Smooth muscle cell (in vitro differentiated cells): ENCODE data around the gene SOX30. TPM values are rescaled to one million over a fixed set of nuclear protein-coding genes. Genes with fewer than 3 reads are reported as not detected.

Source experiments
- DNase-seq: peaks from one replicate; lab custom pipeline; 2025; ENCODE audit not compliant: unreplicated experiment; lab: John Stamatoyannopoulos, UW
- H2AFZ ChIP-seq: fragments of 200-600 bp; sonication (generic); 2 replicates; pipeline ENCODE4 v1.6.0; 2016; ENCODE audit warnings: antibody characterized with exemption, low read depth, mild to moderate bottlenecking
- H3F3A ChIP-seq: fragments of 200-600 bp; sonication (generic); 2 replicates; pipeline ENCODE4 v1.6.0; 2017; ENCODE audit warnings: antibody characterized with exemption, low read depth
- H3K27ac ChIP-seq: fragments of 200-600 bp; sonication (generic); 2 replicates; pipeline ENCODE4 v1.5.1; 2016; ENCODE audit warnings: low read depth, mild to moderate bottlenecking
- H3K27me3 ChIP-seq: fragments of 200-600 bp; sonication (generic); 2 replicates; pipeline ENCODE4 v1.6.1; 2016; ENCODE audit warnings: low read depth, mild to moderate bottlenecking
- H3K36me3 ChIP-seq: fragments of 200-600 bp; sonication (generic); 2 replicates; pipeline ENCODE4 v1.5.1; 2016; ENCODE audit warnings: low read depth
- H3K4me1 ChIP-seq: fragments of 200-600 bp; sonication (generic); 2 replicates; pipeline ENCODE4 v1.5.1; 2016; ENCODE audit warnings: low read depth
- H3K4me2 ChIP-seq: fragments of 200-600 bp; sonication (generic); 2 replicates; pipeline ENCODE4 v1.6.0; 2016; ENCODE audit warnings: mild to moderate bottlenecking
- H3K4me3 ChIP-seq: fragments of 200-600 bp; sonication (generic); 2 replicates; pipeline ENCODE4 v1.5.1; 2016; ENCODE audit warnings: mild to moderate bottlenecking
- H3K79me2 ChIP-seq: fragments of 200-600 bp; sonication (generic); 2 replicates; pipeline ENCODE4 v1.6.0; 2016; ENCODE audit warnings: low read depth, mild to moderate bottlenecking
- H3K9ac ChIP-seq: fragments of 200-600 bp; sonication (generic); 2 replicates; pipeline ENCODE4 v1.6.0; 2016; ENCODE audit warnings: low read depth
- H3K9me3 ChIP-seq: fragments of 200-600 bp; sonication (generic); replicated peaks from 2 replicates; pipeline ENCODE4 v1.5.1; 2016; ENCODE audit warnings: low read depth
- H4K20me1 ChIP-seq: fragments of 200-600 bp; sonication (generic); 2 replicates; pipeline ENCODE4 v1.6.0; 2016; ENCODE audit warnings: low read depth
- CTCF ChIP-seq: fragments of 200-600 bp; sonication (generic); IDR thresholded peaks from 2 replicates; pipeline ENCODE4 v1.5.1; 2017; ENCODE audit warnings: borderline replicate concordance, mild to moderate bottlenecking, antibody characterized with exemption; ENCODE audit not compliant: insufficient read depth, poor library complexity, severe bottlenecking
- WGBS: methylation state at CpG from one replicate; pipeline ENCODE4 v1.1.7; 2016; ENCODE audit warnings: low lambda C conversion rate; 5-methylcytosine and 5-hydroxymethylcytosine counted together
- polyA plus RNA-seq: library from polyadenylated mRNA; unstranded; fragments of >200 nt; fragmentation: Nextera tagmentation; extraction: Ambion mirVana; gene quantifications from 2 replicates; pipeline ENCODE4 v1.2.1, GENCODE V29; 2016
- total RNA-seq: library from RNA; depleted of rRNA; stranded (reverse); fragments of >200 nt; gene quantifications from 2 replicates; pipeline ENCODE4 v1.2.3, GENCODE V29; 2014

The SOX30 gene
- total and polyA plus RNA-seq, 2 experiments from 2014 or later, result 0.38 to 1.5 TPM

GRCh38 chr5:157606046-157606445 lies 46.2 kb downstream of the SOX30 start:
- Histone ChIP-seq H3K79me2 (no peaks in the 10 kb centered on the region), H3K9ac (no peak overlapping the region), H3K4me3 (no peak overlapping the region), H4K20me1 (no peaks in the 10 kb centered on the region), H3K27ac (peak overlapping the region; percentile 94), H3K9me3 (no peaks in the 10 kb centered on the region), H2AFZ (no peak overlapping the region), H3F3A (no peaks in the 10 kb centered on the region), H3K4me2 (no peak overlapping the region), H3K4me1 (peaks cover 3% of the 10 kb centered on the region), H3K36me3 (no peaks in the 10 kb centered on the region), H3K27me3 (no peaks in the 10 kb centered on the region)
- DNase-seq, result no peak
- 96% methylated on average over 2 of the region's 2 CpGs for WGBS
- TF ChIP-seq CTCF, result no peak

GRCh38 chr5:157603333-157604190 lies 48.7 kb downstream of the SOX30 start:
- peak overlapping the region; percentile 53 for H3K4me2 ChIP-seq
- H3K4me3 ChIP-seq, result no peak overlapping the region
- peak overlapping the region; percentile 60 for H3K9ac ChIP-seq
- no peak for DNase-seq
- H2AFZ ChIP-seq, result no peak overlapping the region
- H3K4me1 ChIP-seq, result peaks cover 3% of the 10 kb centered on the region
- TF ChIP-seq CTCF, result no peak
- H3K36me3 ChIP-seq, result no peaks in the 10 kb centered on the region
- 64% methylated on average over 12 of the region's 12 CpGs for WGBS
- no peaks in the 10 kb centered on the region for H3K9me3 ChIP-seq
- H4K20me1 ChIP-seq, result no peaks in the 10 kb centered on the region
- no peaks in the 10 kb centered on the region for H3F3A ChIP-seq
- no peaks in the 10 kb centered on the region for H3K79me2 ChIP-seq
- no peaks in the 10 kb centered on the region for H3K27me3 ChIP-seq
- H3K27ac ChIP-seq, result peak overlapping the region; percentile 92

- H3K36me3 ChIP-seq, result no peaks in the 10 kb centered on the region
- H3K4me1 ChIP-seq, result peaks cover 3% of the 10 kb centered on the region
- no peak overlapping the region for H2AFZ ChIP-seq
- no peak overlapping the region for H3K9ac ChIP-seq
- H3K27me3 ChIP-seq, result no peaks in the 10 kb centered on the region
- H4K20me1 ChIP-seq, result no peaks in the 10 kb centered on the region
- no peak for DNase-seq
- H3K79me2 ChIP-seq, result no peaks in the 10 kb centered on the region
- no peaks in the 10 kb centered on the region for H3K9me3 ChIP-seq
- no peak overlapping the region for H3K4me3 ChIP-seq
- 78% methylated on average over 4 of the region's 4 CpGs for WGBS
- peak overlapping the region; percentile 34 for H3K27ac ChIP-seq
- H3F3A ChIP-seq, result no peaks in the 10 kb centered on the region
- no peak for TF ChIP-seq CTCF
- no peak overlapping the region for H3K4me2 ChIP-seq
These were observed 49.7 kb downstream of the SOX30 start for GRCh38 chr5:157602505-157602904.

GRCh38 chr5:157600252-157600651 lies 52.0 kb downstream of the SOX30 start:
- Histone ChIP-seq H4K20me1 (no peaks in the 10 kb centered on the region), H3K27ac (no peak overlapping the region), H3K9ac (no peak overlapping the region), H3K4me2 (no peak overlapping the region), H3K27me3 (no peaks in the 10 kb centered on the region), H3K4me3 (no peak overlapping the region), H2AFZ (no peak overlapping the region), H3K79me2 (no peaks in the 10 kb centered on the region), H3K36me3 (no peaks in the 10 kb centered on the region), H3K9me3 (no peaks in the 10 kb centered on the region), H3K4me1 (no peaks in the 10 kb centered on the region), H3F3A (no peaks in the 10 kb centered on the region)
- WGBS, result 81% methylated on average over 1 of the region's 1 CpG
- DNase-seq, result no peak
- no peak for TF ChIP-seq CTCF
